C4-2B (cell line): ENCODE measurements around the gene AP4E1.

Source experiments
- H3K27ac ChIP-seq: fragments of 450-650 bp; 2 replicates; pipeline ENCODE4 v1.5.1; 2017
- ZFX ChIP-seq: fragments of 450-650 bp; IDR thresholded peaks from 2 replicates; pipeline ENCODE4 v1.6.1; 2017
- TF ChIP-seq, protein P1 (sequence below): fragments of 450-650 bp; conservative IDR thresholded peaks from 2 replicates; pipeline ENCODE4 v1.5.1; 2017; ENCODE audit warnings: mild to moderate bottlenecking

AP4E1 gene

DNA sequence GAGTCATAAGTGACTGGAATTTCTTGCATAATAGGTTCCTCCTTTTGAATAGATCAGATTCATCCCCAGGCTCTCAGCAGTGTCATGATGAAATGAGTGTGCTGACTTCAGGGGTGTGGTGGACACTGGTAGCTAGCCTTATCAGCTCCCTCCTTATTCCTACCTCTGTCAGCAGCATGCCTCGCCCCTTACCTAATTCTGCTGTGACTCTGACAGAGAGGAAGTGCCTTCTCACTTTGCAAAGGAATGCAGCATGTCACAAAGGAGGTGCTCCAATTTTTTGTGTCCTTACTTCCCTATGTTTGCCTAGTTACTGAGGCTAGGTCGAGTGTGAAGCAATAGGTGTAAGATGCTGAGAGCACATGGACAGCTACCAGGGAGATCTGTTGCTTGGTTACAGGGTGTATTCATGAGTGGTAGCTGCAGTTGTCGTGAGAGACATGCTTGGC is 95.6 kb downstream of the AP4E1 start:
- H3K27ac ChIP-seq: no peak overlapping the region
- no peak for TF ChIP-seq ZFX
- TF ChIP-seq, protein P1, sequence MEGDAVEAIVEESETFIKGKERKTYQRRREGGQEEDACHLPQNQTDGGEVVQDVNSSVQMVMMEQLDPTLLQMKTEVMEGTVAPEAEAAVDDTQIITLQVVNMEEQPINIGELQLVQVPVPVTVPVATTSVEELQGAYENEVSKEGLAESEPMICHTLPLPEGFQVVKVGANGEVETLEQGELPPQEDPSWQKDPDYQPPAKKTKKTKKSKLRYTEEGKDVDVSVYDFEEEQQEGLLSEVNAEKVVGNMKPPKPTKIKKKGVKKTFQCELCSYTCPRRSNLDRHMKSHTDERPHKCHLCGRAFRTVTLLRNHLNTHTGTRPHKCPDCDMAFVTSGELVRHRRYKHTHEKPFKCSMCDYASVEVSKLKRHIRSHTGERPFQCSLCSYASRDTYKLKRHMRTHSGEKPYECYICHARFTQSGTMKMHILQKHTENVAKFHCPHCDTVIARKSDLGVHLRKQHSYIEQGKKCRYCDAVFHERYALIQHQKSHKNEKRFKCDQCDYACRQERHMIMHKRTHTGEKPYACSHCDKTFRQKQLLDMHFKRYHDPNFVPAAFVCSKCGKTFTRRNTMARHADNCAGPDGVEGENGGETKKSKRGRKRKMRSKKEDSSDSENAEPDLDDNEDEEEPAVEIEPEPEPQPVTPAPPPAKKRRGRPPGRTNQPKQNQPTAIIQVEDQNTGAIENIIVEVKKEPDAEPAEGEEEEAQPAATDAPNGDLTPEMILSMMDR: no peak

DNA sequence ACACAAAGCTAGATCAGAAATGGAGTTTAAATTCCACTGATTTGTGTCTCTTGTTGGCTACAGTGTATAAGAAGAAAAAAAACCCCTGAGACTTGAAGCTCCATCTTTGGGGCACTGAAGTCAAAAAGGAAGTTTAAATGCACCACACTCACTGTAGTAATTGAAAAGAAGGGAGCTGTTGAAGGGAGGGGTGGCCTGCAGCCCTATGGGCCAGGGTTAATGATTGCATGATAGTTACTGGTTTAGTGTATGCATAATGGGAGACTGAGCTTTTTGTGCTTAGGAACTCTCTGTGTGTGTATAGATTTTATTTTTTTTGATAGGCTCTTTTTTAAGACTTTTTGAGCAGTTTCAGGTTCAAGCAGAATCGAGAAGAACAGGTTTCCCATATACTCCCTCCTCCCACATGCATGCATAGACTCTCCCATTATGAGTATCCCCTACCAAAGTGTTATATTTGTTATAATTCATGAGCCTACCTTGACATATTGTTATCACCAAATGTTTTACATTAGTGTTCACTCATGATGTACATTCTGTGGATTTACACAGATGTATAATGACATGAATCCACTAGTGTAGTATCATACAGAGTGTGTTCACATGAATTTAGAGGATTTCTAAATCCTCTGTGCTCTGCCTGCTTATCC is 98.0 kb downstream of the AP4E1 start:
- H3K27ac ChIP-seq: no peak overlapping the region
- TF ChIP-seq, protein P1: no peak
- TF ChIP-seq ZFX: no peak

DNA sequence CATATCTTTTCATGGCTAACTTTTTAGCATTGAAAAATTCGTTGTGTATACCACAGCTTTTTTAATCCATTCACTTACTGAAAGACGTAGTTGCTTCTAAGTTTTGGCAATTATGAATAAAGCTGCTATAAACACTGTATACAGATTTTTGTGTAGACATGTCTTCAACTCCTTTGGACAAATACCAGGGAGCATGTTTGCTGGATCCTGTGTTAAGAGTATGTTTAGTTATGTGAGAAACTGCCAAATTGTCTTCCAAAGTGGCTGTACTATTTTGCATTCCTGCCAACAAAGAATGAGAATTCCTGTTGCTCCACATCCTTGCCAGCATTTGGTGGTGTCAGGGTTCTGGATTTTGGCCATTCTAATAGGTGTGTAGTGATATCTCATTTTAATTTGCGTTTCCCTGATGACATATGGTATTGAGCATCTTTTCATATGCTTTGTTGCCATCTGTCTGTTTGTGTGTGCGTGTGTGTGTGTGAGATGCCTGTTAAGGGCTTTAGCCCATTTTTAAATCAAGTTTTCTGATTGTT is 98.7 kb downstream of the AP4E1 start:
- no peak for TF ChIP-seq ZFX
- TF ChIP-seq, protein P1: no peak

DNA sequence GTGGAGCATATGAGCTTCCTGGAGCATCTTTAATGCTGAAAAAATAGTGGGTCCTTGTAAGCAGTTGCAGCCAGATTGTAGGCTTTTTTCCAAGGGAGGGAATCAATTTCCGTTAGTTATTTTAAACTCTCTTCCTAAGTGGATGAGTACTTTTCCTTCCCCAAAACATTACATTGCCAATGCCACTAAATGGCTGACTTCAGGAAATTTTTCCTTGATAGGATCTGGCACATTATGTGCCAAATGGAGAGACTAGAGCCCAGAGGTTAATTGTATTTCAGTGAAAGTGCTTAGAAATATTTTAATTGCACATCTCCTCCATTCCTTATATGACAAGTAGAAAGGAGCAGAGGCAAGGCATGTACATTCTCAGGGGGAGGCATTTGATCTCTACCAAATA is 102.7 kb downstream of the AP4E1 start:
- TF ChIP-seq ZFX: no peak
- TF ChIP-seq, protein P1: no peak
- H3K27ac ChIP-seq: no peak overlapping the region

More for the DNA sequence above, 98.7 kb downstream of the AP4E1 start:
- H3K27ac ChIP-seq: no peak overlapping the region

DNA sequence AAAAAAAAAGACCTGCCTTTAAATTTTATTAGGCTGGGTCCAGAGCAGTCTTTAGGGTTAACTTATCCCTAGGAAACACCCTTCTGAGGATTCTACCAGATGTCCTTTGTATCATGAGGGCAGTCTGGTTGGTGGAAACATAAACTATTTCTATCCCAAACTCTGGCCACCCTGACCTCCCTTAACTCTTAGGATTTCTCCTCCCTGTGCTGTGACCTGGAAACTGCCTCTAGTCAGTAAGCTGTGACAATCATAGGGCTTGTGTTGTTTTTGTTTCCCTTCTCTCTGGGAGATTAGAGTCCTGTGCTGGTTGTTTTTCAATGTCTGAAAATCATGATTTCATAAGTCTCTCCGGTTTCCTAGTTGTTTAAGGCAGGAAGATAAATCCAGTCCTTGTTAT is 108.1 kb downstream of the AP4E1 start:
- TF ChIP-seq ZFX: no peak
- TF ChIP-seq, protein P1: no peak
- H3K27ac ChIP-seq: no peak overlapping the region

DNA sequence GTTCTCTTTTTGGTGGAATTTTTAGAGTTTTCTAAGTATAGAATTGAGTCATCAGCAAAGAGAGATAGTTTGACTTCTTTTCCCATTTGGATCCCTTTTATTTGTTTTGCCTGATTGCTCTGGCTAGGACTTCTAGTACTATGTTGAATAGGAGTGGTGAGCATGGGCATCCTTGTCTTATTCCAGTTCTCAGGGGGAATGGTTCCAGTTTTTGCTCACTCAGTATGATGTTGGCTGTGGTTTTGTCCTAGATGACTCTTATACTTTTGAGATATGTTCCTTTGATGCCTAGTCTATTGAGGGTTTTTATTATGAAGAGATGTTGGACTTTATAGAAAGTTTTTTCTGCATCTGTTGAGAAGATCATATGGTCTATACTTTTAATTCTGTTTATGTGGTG is 113.7 kb downstream of the AP4E1 start:
- no peak overlapping the region for H3K27ac ChIP-seq
- no peak for TF ChIP-seq ZFX
- TF ChIP-seq, protein P1: no peak

DNA sequence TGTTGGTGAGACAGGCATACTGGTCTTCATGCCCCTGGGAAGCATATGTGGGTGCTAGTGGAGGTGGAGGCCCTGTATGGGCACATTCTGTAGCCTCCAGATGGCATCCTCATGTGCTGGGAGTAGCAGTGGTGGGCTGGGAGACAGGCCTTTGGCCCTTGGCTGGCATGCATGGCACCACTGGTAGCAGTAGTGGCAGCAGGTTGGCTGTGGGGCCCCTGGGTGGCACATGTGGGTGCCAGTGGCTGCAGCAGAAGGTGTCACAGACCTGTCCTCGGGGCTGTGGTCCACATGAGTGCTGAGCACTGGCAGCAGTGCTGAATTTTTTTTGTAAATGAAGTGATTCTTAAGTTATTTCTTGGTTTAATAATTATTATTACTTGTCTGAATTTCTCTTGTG is 115.0 kb downstream of the AP4E1 start:
- TF ChIP-seq, protein P1: no peak
- no peak for TF ChIP-seq ZFX
- H3K27ac ChIP-seq: no peak overlapping the region
